SJCRH30 (cell line): Measurements from ENCODE around the gene GJA8. TPM values are rescaled to one million over a fixed set of nuclear protein-coding genes. Genes with fewer than 3 reads are reported as not detected.
"Not testable (repeated sequence)": the region's sequence is repeated elsewhere in the genome, so short reads cannot be mapped to it uniquely, and the experiment has no call there.

Experiments
- DNase-seq, 2 experiments: peaks; one replicate each; pipeline ENCODE4 v3.0.0-alpha.2; 2015 to 2020
- H3K27ac ChIP-seq: fragments of 250-450 bp; sonication (Bioruptor Pico); 2 replicates; pipeline ENCODE4 v1.5.1; 2020; ENCODE audit warnings: mild to moderate bottlenecking, moderate library complexity
- H3K27me3 ChIP-seq: fragments of 250-450 bp; sonication (Bioruptor Pico); 2 replicates; pipeline ENCODE4 v1.5.1; 2020; ENCODE audit warnings: mild to moderate bottlenecking, moderate library complexity
- H3K36me3 ChIP-seq: fragments of 250-450 bp; sonication (Bioruptor Pico); 2 replicates; pipeline ENCODE4 v1.5.1; 2020; ENCODE audit warnings: mild to moderate bottlenecking, moderate library complexity
- H3K4me1 ChIP-seq: fragments of 250-450 bp; sonication (Bioruptor Pico); 2 replicates; pipeline ENCODE4 v1.5.1; 2020; ENCODE audit warnings: mild to moderate bottlenecking, moderate library complexity
- H3K4me3 ChIP-seq: fragments of 250-450 bp; sonication (Bioruptor Pico); 2 replicates; pipeline ENCODE4 v1.5.1; 2020; ENCODE audit warnings: mild to moderate bottlenecking, moderate library complexity
- H3K9me3 ChIP-seq: fragments of 250-450 bp; sonication (Bioruptor Pico); replicated peaks from 2 replicates; pipeline ENCODE4 v1.5.1; 2020; ENCODE audit warnings: mild to moderate bottlenecking, moderate library complexity
- total RNA-seq: library from RNA; depleted of rRNA; stranded (reverse); fragments of >200 nt; shearing (Covaris generic); gene quantifications from 2 replicates; pipeline ENCODE4 v1.2.3, GENCODE V29; 2014; rRNA removed

GJA8 gene
- total RNA-seq, result not detected in 2 replicates

GRCh38 chr1:147902253-147902845 is at the start of gene GJA8:
Gene GJA8 (plus strand): TSS chr1:147902795. CDS start chr1:147907956, 5,161 bp downstream.
- H3K36me3 ChIP-seq, result no peaks in the 10 kb centered on the region
- H3K4me1 ChIP-seq, result peaks cover 9% of the 10 kb centered on the region; the same call in 1 of the 2 replicates
- no peaks in the 10 kb centered on the region for H3K9me3 ChIP-seq
- no peak within 1 kb of the TSS for H3K4me3 ChIP-seq
- no peak within 1 kb of the TSS for H3K27ac ChIP-seq
- H3K27me3 ChIP-seq, result no peaks in the 10 kb centered on the region
- peak; percentile 27 to 39 for DNase-seq

GRCh38 chr1:147853391-147853790 is 49.2 kb upstream of the GJA8 start:
- no peaks in the 10 kb centered on the region for H3K9me3 ChIP-seq
- no peak overlapping the region for H3K4me3 ChIP-seq
- no peak for DNase-seq
- no peak overlapping the region for H3K27ac ChIP-seq
- no peaks in the 10 kb centered on the region for H3K36me3 ChIP-seq
- H3K4me1 ChIP-seq, result no peaks in the 10 kb centered on the region; the same call in 1 of the 2 replicates
- H3K27me3 ChIP-seq, result no peaks in the 10 kb centered on the region

DNA sequence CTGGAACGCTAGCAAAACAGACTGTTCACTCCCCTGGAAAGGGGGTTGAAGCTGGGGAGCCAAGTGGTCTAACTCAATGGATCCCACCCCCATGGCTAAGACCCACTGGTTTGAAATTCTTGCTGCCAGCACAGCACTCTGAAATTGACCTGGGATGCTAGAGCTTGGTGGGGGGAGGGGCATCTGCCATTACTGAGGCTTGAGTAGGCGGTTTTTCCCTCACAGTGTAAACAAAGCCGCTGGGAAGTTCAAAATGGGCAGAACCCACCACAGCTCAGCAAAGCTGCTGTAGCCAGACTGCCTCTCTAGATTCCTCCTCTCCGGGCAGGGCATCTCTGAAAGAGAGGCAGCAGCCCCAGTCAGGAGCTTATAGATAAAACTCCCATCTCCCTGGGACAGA is 47.6 kb upstream of the GJA8 start:
- H3K4me1 ChIP-seq, H3K9me3 ChIP-seq, H3K36me3 ChIP-seq, H3K27ac ChIP-seq, H3K4me3 ChIP-seq, H3K27me3 ChIP-seq, DNase-seq: not testable (repeated sequence)

GRCh38 chr1:147855996-147856395 is 46.6 kb upstream of the GJA8 start:
- DNase-seq, H3K4me3 ChIP-seq, H3K27ac ChIP-seq, H3K27me3 ChIP-seq, H3K4me1 ChIP-seq, H3K36me3 ChIP-seq, H3K9me3 ChIP-seq: not testable (repeated sequence)

DNA sequence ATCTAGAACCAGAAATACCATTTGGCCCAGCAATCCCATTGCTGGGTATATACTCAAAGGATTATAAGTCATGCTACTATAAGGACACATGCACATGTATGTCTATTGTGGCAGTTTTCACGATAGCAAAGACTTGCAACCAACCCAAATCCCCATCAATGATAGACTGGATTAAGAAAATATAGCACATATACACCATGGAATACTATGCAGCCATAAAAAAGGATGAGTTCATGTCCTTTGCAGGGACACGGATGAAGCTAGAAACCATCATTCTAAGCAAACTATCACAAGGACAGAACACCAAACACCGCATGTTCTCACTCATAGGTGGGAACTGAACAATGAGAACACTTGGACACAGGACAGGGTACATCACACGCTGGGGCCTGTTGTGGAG is 35.4 kb upstream of the GJA8 start:
- H3K9me3 ChIP-seq, H3K4me3 ChIP-seq, H3K4me1 ChIP-seq, H3K27me3 ChIP-seq, H3K36me3 ChIP-seq, H3K27ac ChIP-seq, DNase-seq: not testable (repeated sequence)

DNA sequence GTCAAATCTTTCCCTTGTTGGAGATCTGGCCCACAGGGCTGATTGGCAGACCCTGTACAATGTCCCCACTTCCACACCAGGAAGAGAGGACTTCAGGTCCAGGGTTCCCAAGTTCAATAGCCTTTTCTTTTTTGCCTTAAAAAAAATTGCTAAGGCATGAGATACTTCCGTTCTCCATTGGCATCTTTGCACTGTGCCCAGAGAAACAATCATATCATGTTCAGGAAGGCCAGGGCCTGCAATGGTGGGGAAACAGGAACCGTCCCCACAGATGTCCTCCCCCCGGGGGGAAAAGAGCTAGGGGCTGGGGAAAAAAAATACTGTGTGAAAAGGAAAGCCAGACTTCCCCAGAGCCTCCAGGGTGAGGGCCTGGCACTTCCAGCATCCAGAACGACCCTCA is 24.6 kb upstream of the GJA8 start:
- Histone ChIP-seq H3K4me3 (no peak overlapping the region), H3K27ac (no peak overlapping the region), H3K36me3 (no peaks in the 10 kb centered on the region), H3K4me1 (no peaks in the 10 kb centered on the region), H3K27me3 (no peaks in the 10 kb centered on the region), H3K9me3 (no peaks in the 10 kb centered on the region; the same call in 1 of the 2 replicates)
- DNase-seq, result no peak

- H3K4me1 ChIP-seq, result no peaks in the 10 kb centered on the region
- H3K36me3 ChIP-seq, result no peaks in the 10 kb centered on the region
- no peaks in the 10 kb centered on the region for H3K27me3 ChIP-seq
- no peak overlapping the region for H3K4me3 ChIP-seq
- no peak overlapping the region for H3K27ac ChIP-seq
- H3K9me3 ChIP-seq, result no peaks in the 10 kb centered on the region; the same call in 1 of the 2 replicates
- DNase-seq, result no peak
These were observed 22.7 kb upstream of the GJA8 start for GRCh38 chr1:147879911-147880310.

DNA sequence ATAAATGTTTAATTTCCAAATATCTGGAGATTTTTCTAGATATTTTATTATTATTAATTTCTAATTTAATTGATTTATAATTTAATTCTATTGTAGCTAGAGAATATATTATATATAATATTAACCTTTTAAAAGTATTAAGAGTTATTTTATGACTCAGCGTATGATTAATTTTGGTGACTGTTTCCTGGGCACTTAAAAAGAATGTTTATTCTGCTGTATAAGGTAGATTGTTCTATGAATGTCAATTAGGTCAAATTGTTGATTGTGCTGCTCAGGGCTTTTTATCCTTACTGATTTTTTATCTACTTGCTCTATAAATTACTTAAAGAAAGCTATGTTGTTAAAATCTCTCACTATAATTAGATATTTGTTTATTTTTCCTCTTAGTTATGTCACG is 20.1 kb upstream of the GJA8 start:
- DNase-seq, result no peak
- H3K4me1 ChIP-seq, result no peaks in the 10 kb centered on the region
- H3K9me3 ChIP-seq, result no peaks in the 10 kb centered on the region; the same call in 1 of the 2 replicates
- no peaks in the 10 kb centered on the region for H3K27me3 ChIP-seq
- no peak overlapping the region for H3K4me3 ChIP-seq
- H3K27ac ChIP-seq, result no peak overlapping the region
- H3K36me3 ChIP-seq, result no peaks in the 10 kb centered on the region

GRCh38 chr1:147890177-147890790 is 12.3 kb upstream of the GJA8 start:
- Histone ChIP-seq H3K27me3 (no peaks in the 10 kb centered on the region), H3K4me3 (no peak overlapping the region), H3K4me1 (0 out of 2 replicates have a peak, but pooled peaks cover 2% of the 10 kb centered on the region), H3K36me3 (no peaks in the 10 kb centered on the region), H3K27ac (no peak overlapping the region), H3K9me3 (no peaks in the 10 kb centered on the region)
- DNase-seq, result peak; percentile 75 to 81

- 0 out of 2 replicates have a peak, but pooled peaks cover 2% of the 10 kb centered on the region for H3K4me1 ChIP-seq
- H3K9me3 ChIP-seq, result no peaks in the 10 kb centered on the region
- H3K36me3 ChIP-seq, result no peaks in the 10 kb centered on the region
- no peak for DNase-seq
- H3K27ac ChIP-seq, result no peak overlapping the region
- H3K27me3 ChIP-seq, result no peaks in the 10 kb centered on the region
- H3K4me3 ChIP-seq, result no peak overlapping the region
These were observed 11.5 kb upstream of the GJA8 start for GRCh38 chr1:147891088-147891487.

GRCh38 chr1:147892216-147892615 is 10.4 kb upstream of the GJA8 start:
- peaks cover 5% of the 10 kb centered on the region; the same call in 1 of the 2 replicates for H3K4me1 ChIP-seq
- peak; percentile 63 to 78 for DNase-seq

GRCh38 chr1:147892731-147893214 is 9.8 kb upstream of the GJA8 start:
- DNase-seq, result peak; percentile 40 to 65
- no peaks in the 10 kb centered on the region for H3K9me3 ChIP-seq
- no peaks in the 10 kb centered on the region for H3K36me3 ChIP-seq
- H3K27me3 ChIP-seq, result no peaks in the 10 kb centered on the region
- H3K4me3 ChIP-seq, result peak overlapping the region; percentile 38
- peaks cover 10% of the 10 kb centered on the region; the same call in 1 of the 2 replicates for H3K4me1 ChIP-seq
- no peak overlapping the region for H3K27ac ChIP-seq

More at GRCh38 chr1:147892216-147892615, 10.4 kb upstream of the GJA8 start:
- H3K27me3 ChIP-seq, result no peaks in the 10 kb centered on the region
- H3K27ac ChIP-seq, result no peak overlapping the region
- no peaks in the 10 kb centered on the region for H3K36me3 ChIP-seq
- H3K4me3 ChIP-seq, result peak overlapping the region; percentile 38
- no peaks in the 10 kb centered on the region for H3K9me3 ChIP-seq

- peaks cover 11% of the 10 kb centered on the region; the same call in 1 of the 2 replicates for H3K4me1 ChIP-seq
- H3K27ac ChIP-seq, result no peak overlapping the region
- no peak for DNase-seq
- H3K27me3 ChIP-seq, result no peaks in the 10 kb centered on the region
- H3K9me3 ChIP-seq, result no peaks in the 10 kb centered on the region
- no peaks in the 10 kb centered on the region for H3K36me3 ChIP-seq
- H3K4me3 ChIP-seq, result no peak overlapping the region
These were observed 7.5 kb upstream of the GJA8 start for GRCh38 chr1:147895123-147895522.

GRCh38 chr1:147897029-147897752 is 5.4 kb upstream of the GJA8 start:
- H3K27ac ChIP-seq, result no peak overlapping the region
- no peak overlapping the region for H3K4me3 ChIP-seq
- no peaks in the 10 kb centered on the region for H3K27me3 ChIP-seq
- H3K9me3 ChIP-seq, result no peaks in the 10 kb centered on the region
- DNase-seq, result peak; percentile 37 to 51
- H3K4me1 ChIP-seq, result peaks cover 13% of the 10 kb centered on the region; the same call in 1 of the 2 replicates
- no peaks in the 10 kb centered on the region for H3K36me3 ChIP-seq

- DNase-seq, result no peak
- Histone ChIP-seq H3K27ac (no peak overlapping the region), H3K36me3 (no peaks in the 10 kb centered on the region), H3K27me3 (no peaks in the 10 kb centered on the region), H3K4me3 (no peak overlapping the region), H3K4me1 (peaks cover 13% of the 10 kb centered on the region; the same call in 1 of the 2 replicates), H3K9me3 (no peaks in the 10 kb centered on the region)
These were observed 4.8 kb upstream of the GJA8 start for GRCh38 chr1:147897789-147898188.
